Measurements from ENCODE around the gene SLC24A3.

The SLC24A3 gene

DNA sequence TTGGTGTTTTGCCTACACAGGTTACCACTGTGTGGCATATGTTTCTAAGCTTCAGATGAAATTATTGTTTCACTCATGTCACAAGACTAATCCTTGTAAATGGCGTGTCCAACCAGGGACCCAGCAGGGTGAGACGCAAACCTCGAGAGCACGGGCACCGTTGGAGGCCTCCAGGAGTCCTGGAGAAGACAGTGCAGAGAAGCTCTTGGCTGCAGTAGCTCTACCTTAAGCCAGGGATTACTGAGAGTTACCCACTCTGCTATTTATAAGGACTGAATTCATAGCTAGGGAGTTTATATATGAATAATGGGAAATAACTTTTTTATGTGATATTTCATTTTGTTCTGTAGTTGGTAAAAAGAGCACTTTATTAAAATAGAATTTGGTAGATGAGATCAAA, 137.4 kb downstream of the SLC24A3 start:
- no peak for TF ChIP-seq ZFX (IDR thresholded peaks at IDR 0.05; ENCODE audit: borderline replicate concordance)
- TF ChIP-seq, protein P1, sequence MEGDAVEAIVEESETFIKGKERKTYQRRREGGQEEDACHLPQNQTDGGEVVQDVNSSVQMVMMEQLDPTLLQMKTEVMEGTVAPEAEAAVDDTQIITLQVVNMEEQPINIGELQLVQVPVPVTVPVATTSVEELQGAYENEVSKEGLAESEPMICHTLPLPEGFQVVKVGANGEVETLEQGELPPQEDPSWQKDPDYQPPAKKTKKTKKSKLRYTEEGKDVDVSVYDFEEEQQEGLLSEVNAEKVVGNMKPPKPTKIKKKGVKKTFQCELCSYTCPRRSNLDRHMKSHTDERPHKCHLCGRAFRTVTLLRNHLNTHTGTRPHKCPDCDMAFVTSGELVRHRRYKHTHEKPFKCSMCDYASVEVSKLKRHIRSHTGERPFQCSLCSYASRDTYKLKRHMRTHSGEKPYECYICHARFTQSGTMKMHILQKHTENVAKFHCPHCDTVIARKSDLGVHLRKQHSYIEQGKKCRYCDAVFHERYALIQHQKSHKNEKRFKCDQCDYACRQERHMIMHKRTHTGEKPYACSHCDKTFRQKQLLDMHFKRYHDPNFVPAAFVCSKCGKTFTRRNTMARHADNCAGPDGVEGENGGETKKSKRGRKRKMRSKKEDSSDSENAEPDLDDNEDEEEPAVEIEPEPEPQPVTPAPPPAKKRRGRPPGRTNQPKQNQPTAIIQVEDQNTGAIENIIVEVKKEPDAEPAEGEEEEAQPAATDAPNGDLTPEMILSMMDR (IDR thresholded peaks at IDR 0.05), result no peak
- no peak overlapping the region for H3K27ac ChIP-seq

DNA sequence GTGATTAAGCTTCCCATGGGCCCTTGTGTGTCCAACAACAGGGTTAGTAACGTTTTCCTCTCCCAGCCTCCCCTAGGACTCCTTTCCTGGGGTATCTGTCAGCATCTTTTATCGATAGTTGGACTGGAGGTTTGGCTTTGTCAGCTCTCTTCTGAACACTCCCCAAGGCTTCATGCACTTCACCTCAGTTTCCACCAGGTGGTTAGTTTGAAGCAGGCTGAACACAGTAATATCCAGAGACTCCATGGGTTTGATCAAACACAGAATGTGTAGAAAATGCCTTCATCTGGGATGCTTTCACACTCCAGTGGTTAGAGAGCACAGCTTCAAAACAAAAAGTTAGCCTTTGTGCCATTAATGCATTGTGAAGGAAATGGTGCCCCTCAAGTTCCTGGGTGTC, 139.1 kb downstream of the SLC24A3 start:
- TF ChIP-seq, protein P1 (IDR thresholded peaks at IDR 0.05), result no peak
- TF ChIP-seq ZFX (IDR thresholded peaks at IDR 0.05; ENCODE audit: borderline replicate concordance), result no peak
- H3K27ac ChIP-seq, result no peak overlapping the region

DNA sequence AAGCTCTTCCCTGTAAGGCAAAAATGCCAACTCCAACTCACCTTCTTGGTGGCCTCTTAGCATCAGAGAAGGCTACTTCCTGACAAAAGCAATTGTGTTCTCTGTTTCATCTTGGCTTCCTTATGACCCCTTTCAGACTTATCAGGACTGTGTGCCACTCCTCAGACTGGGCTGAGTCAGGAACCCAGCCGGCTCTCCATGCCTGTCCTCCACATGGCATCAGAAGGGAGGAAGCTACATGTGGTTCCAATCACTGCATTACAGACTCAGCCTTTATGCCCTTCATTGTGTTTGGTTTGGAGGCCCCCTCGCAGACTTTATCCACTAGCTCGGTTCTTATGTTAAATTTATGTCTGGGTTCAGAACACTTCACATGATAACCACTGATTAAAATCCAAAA, 142.5 kb downstream of the SLC24A3 start:
- no peak for TF ChIP-seq ZFX (IDR thresholded peaks at IDR 0.05; ENCODE audit: borderline replicate concordance)
- TF ChIP-seq, protein P1 (IDR thresholded peaks at IDR 0.05), result no peak
- no peak overlapping the region for H3K27ac ChIP-seq

DNA sequence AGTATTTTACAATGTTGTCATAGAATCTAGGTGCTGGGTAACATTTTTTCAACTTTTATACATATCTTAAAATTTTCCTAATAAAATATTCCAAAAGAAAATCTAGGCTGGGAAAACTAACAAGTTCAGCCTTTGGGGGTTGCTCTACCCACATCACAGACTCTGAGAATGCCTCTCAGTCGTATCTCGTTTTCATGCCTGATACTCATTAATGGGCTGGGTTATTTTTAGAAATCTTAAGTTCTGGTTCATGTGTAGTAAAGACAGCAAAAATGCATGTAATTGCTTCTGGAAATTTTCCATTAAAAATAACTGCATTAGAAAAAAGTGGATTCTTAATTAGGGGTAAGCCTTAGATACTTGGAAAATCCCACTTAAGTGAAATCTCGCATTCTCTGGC, 149.3 kb downstream of the SLC24A3 start:
- no peak overlapping the region for H3K27ac ChIP-seq
- TF ChIP-seq, protein P1 (IDR thresholded peaks at IDR 0.05), result no peak
- no peak for TF ChIP-seq ZFX (IDR thresholded peaks at IDR 0.05; ENCODE audit: borderline replicate concordance)

DNA sequence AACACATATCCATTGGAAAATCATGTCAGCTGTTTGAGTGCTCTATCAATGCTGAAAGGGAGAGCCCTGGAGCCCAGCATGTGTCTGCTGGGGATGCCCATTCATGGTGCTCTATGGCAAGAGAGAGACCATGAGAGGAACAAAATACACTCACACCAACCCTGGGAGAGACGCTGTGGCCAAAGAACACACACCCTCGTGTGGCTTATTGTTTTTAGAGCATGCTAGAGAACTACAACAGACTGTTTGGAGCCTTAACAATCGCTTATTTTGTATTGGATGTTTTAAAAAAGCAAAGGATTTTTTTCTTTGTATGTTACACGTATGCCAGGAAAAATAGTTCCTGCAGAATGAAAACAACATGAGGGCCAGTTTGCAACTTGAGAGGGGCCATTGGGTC, 151.0 kb downstream of the SLC24A3 start:
- TF ChIP-seq, protein P1 (IDR thresholded peaks at IDR 0.05), result no peak
- no peak for TF ChIP-seq ZFX (IDR thresholded peaks at IDR 0.05; ENCODE audit: borderline replicate concordance)
- no peak overlapping the region for H3K27ac ChIP-seq

DNA sequence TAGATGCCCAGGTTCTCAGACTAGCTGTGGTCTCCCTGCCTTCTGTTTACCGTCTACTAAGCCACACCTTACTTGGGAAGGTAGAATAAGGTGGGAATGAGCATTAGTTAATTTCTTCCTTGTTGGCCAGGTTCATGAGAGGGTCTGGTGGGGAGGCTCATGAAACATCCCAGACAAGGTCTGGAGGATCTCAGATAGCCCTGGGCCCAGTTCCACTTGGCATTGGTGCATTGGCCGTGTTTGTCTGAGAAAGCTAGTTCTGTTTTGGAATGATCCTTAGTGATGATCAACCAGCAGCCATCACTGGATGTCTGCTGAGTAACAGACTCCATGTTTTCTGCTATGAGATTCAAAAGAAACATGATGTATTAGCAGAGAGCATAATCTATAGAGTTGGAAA, 155.1 kb downstream of the SLC24A3 start:
- no peak for TF ChIP-seq ZFX (IDR thresholded peaks at IDR 0.05; ENCODE audit: borderline replicate concordance)
- TF ChIP-seq, protein P1 (IDR thresholded peaks at IDR 0.05), result no peak
- no peak overlapping the region for H3K27ac ChIP-seq

DNA sequence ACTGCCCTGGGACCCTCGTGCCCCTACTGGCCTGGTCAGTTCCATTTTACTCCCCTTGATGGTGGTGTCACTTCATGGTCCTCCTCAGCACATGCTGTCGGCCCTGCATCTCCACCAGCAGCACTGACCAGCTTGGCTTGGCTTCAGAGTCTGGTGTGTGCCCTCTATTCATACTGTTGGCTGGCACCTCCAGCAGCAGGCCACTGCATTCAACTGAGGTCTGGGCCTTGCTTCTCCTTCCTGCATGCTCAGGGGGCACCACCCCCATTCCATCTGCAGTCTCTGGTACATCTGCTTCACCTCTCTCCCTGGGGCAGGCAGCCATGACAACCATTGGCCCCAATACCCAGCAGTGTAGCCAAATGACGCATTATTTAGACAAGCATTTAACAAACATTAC, 155.9 kb downstream of the SLC24A3 start:
- TF ChIP-seq, protein P1 (IDR thresholded peaks at IDR 0.05), result no peak
- TF ChIP-seq ZFX (IDR thresholded peaks at IDR 0.05; ENCODE audit: borderline replicate concordance), result no peak

More for the DNA sequence above, 155.9 kb downstream of the SLC24A3 start:
- H3K27ac ChIP-seq, result no peak overlapping the region
